HepG2 (cell line): Measurements from ENCODE around the gene C6orf136. TPM values are rescaled to one million over a fixed set of nuclear protein-coding genes. Genes with fewer than 3 reads are reported as not detected.
A peak's percentile ranks its signal among the peaks of the same experiment; 100 is the strongest.

Experiments
- ATF1 ChIP-seq: IDR thresholded peaks from 2 replicates; pipeline ENCODE4 v1.6.1; 2016; ENCODE audit warnings: mild to moderate bottlenecking, control low read depth
- ATF4 ChIP-seq, 2 experiments: fragments of 450-650 bp in 1 of 2; sonication (generic) in 1 of 2; formaldehyde crosslinking; IDR thresholded peaks; 2 replicates each; pipeline versions ENCODE4 v1.5.0 to v1.8.0; 2020 to 2022; ENCODE audit warnings: mild to moderate bottlenecking in 1 of 2, missing genetic modification reagents in 1 of 2
- CCDC6 ChIP-seq: sonication (generic); formaldehyde crosslinking; IDR thresholded peaks from 2 replicates; pipeline ENCODE4 v1.8.1; 2022; ENCODE audit warnings: mild to moderate bottlenecking, missing genetic modification reagents, moderate library complexity
- FOSL1 ChIP-seq: sonication (generic); formaldehyde crosslinking; IDR thresholded peaks from 2 replicates; pipeline ENCODE4 v1.9.0; 2021; ENCODE audit warnings: missing genetic modification reagents, borderline replicate concordance
- MAFG ChIP-seq: sonication (generic); formaldehyde crosslinking; IDR thresholded peaks from 2 replicates; pipeline ENCODE4 v1.5.1; 2020; ENCODE audit warnings: mild to moderate bottlenecking, missing genetic modification reagents
- MED8 ChIP-seq: sonication (generic); formaldehyde crosslinking; IDR thresholded peaks from 2 replicates; pipeline ENCODE4 v1.8.1; 2023; ENCODE audit warnings: mild to moderate bottlenecking, missing genetic modification reagents; ENCODE audit not compliant: insufficient replicate concordance
- NBN ChIP-seq: fragments of 450-650 bp; conservative IDR thresholded peaks from 2 replicates; pipeline ENCODE4 v1.6.1; 2017
- SP140L ChIP-seq: sonication (generic); formaldehyde crosslinking; IDR thresholded peaks from 2 replicates; pipeline ENCODE4 v1.4.0; 2020; ENCODE audit warnings: missing genetic modification reagents, borderline replicate concordance
- SP2 ChIP-seq: sonication (generic); formaldehyde crosslinking; IDR thresholded peaks from 2 replicates; pipeline ENCODE4 v1.5.1; 2020; ENCODE audit warnings: mild to moderate bottlenecking, missing genetic modification reagents
- ZBTB20 ChIP-seq: sonication (generic); formaldehyde crosslinking; IDR thresholded peaks from 2 replicates; pipeline ENCODE4 v1.8.1; 2023; ENCODE audit warnings: missing genetic modification reagents, low read depth, mild to moderate bottlenecking, borderline replicate concordance
- ZBTB4 ChIP-seq: sonication (generic); formaldehyde crosslinking; IDR thresholded peaks from 2 replicates; pipeline ENCODE4 v1.4.0; 2020; ENCODE audit warnings: missing genetic modification reagents, mild to moderate bottlenecking, borderline replicate concordance
- ZFY ChIP-seq: sonication (generic); formaldehyde crosslinking; IDR thresholded peaks from 2 replicates; pipeline ENCODE4 v1.4.0; 2020; ENCODE audit warnings: missing genetic modification reagents
- ZMAT3 ChIP-seq: sonication (generic); formaldehyde crosslinking; conservative IDR thresholded peaks from 2 replicates; pipeline ENCODE4 v1.7.0; 2021; ENCODE audit warnings: missing genetic modification reagents
- ZNF18 ChIP-seq: sonication (generic); formaldehyde crosslinking; IDR thresholded peaks from 2 replicates; pipeline ENCODE4 v1.8.0; 2022; ENCODE audit warnings: mild to moderate bottlenecking, missing genetic modification reagents; ENCODE audit not compliant: insufficient replicate concordance
- ZNF256 ChIP-seq: sonication (generic); formaldehyde crosslinking; conservative IDR thresholded peaks from 2 replicates; pipeline ENCODE4 v1.4.0; 2020; ENCODE audit warnings: missing genetic modification reagents
- ZNF749 ChIP-seq: sonication (generic); formaldehyde crosslinking; IDR thresholded peaks from 2 replicates; pipeline ENCODE4 v1.8.0; 2022; ENCODE audit warnings: mild to moderate bottlenecking, missing genetic modification reagents, moderate library complexity, borderline replicate concordance
- ZSCAN21 ChIP-seq: sonication (generic); formaldehyde crosslinking; IDR thresholded peaks from 2 replicates; pipeline ENCODE4 v1.8.0; 2022; ENCODE audit warnings: mild to moderate bottlenecking, missing genetic modification reagents, moderate library complexity, borderline replicate concordance
- polyA plus RNA-seq, 8 experiments: library from polyadenylated mRNA; depleted of rRNA in 3 of 8; stranded (reverse) in 7 of 8; unstranded in 1 of 8; fragments of >200 nt; fragmentation: Illumina TruSeq in 4 of 8; extraction: Trizol in 4 of 8; gene quantifications; 2 replicates each; pipeline versions ENCODE4 v1.2.1 to v1.2.3, GENCODE V29; 2011 to 2016; ENCODE audit warnings: low read depth in 4 of 8, missing spikeins in 1 of 8, mixed read lengths in 1 of 8; ENCODE audit not compliant: insufficient read depth in 1 of 8
- total RNA-seq, 5 experiments: library from RNA; depleted of rRNA; stranded (reverse); fragments of >200 nt; fragmentation: Illumina TruSeq; extraction: Trizol; gene quantifications; 2 replicates each; pipeline ENCODE4 v1.2.3, GENCODE V29; 2016; ENCODE audit warnings: low read depth in 1 of 5
- TF ChIP-seq, protein P1 (sequence below): sonication (generic); formaldehyde crosslinking; IDR thresholded peaks from 2 replicates; pipeline ENCODE4 v1.5.0; 2020; ENCODE audit warnings: mild to moderate bottlenecking, missing genetic modification reagents, moderate library complexity

The C6orf136 gene
- total and polyA plus RNA-seq, 2 of the 13 experiments (the other 11 are each of a cell fraction or from before 2014, with no cell fraction given) = 12.0 to 26.2 TPM

- peak; percentile 82 for TF ChIP-seq ZNF18 (CRISPR knock-in tag)
- TF ChIP-seq MAFG (CRISPR knock-in tag) = no peak
- TF ChIP-seq ZNF256 (CRISPR knock-in tag) = peak; percentile 93; the same call in 1 of the 2 replicates
- TF ChIP-seq NBN = no peak
- TF ChIP-seq ZNF749 = peak; percentile 48; the same call in 1 of the 2 replicates
- peak; percentile 87 for TF ChIP-seq CCDC6 (CRISPR knock-in tag)
- TF ChIP-seq ATF1 = no peak
- TF ChIP-seq SP140L (CRISPR knock-in tag) = peak; percentile 72; the same call in 1 of the 2 replicates
- TF ChIP-seq ZBTB20 (CRISPR knock-in tag) = peak; percentile 74
- TF ChIP-seq ZFY (CRISPR knock-in tag) = peak; percentile 97
- peak; percentile 47; the same call in 1 of the 2 replicates for TF ChIP-seq FOSL1
- TF ChIP-seq ZMAT3 (CRISPR knock-in tag) = peak; percentile 87; the same call in 1 of the 2 replicates
- peak in 1 of 2 experiments; percentile 78; a peak in 2 of 4 replicates for TF ChIP-seq ATF4 (CRISPR knock-in tag; IDR thresholded peaks at IDR 0.05)
- TF ChIP-seq SP2 (CRISPR knock-in tag) = no peak
- peak; percentile 99 for TF ChIP-seq ZBTB4 (CRISPR knock-in tag)
- peak; percentile 96 for TF ChIP-seq MED8 (CRISPR knock-in tag)
- TF ChIP-seq, protein P1, sequence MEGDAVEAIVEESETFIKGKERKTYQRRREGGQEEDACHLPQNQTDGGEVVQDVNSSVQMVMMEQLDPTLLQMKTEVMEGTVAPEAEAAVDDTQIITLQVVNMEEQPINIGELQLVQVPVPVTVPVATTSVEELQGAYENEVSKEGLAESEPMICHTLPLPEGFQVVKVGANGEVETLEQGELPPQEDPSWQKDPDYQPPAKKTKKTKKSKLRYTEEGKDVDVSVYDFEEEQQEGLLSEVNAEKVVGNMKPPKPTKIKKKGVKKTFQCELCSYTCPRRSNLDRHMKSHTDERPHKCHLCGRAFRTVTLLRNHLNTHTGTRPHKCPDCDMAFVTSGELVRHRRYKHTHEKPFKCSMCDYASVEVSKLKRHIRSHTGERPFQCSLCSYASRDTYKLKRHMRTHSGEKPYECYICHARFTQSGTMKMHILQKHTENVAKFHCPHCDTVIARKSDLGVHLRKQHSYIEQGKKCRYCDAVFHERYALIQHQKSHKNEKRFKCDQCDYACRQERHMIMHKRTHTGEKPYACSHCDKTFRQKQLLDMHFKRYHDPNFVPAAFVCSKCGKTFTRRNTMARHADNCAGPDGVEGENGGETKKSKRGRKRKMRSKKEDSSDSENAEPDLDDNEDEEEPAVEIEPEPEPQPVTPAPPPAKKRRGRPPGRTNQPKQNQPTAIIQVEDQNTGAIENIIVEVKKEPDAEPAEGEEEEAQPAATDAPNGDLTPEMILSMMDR (CRISPR knock-in tag) = peak; percentile 55
- TF ChIP-seq ZSCAN21 (CRISPR knock-in tag) = no peak; the same call in 1 of the 2 replicates
Measured at GRCh38 chr6:30647242-30648116, 546 bp downstream of the C6orf136 start (continued).
